Fibroblast of mammary gland (primary cell): Measurements from ENCODE around the gene PRRT3.

ENCODE experiments used
- DNase-seq: peaks from one replicate; pipeline ENCODE4 v3.0.0-alpha.2; 2010; ENCODE audit warnings: low read depth
- H3K4me3 ChIP-seq: 2 replicates; pipeline ENCODE4 v1.5.1; 2011; ENCODE audit warnings: low read depth, mild to moderate bottlenecking, low read length, moderate library complexity; ENCODE audit not compliant: control insufficient read depth
- TF ChIP-seq, protein P1 (sequence below): conservative IDR thresholded peaks from 2 replicates; pipeline ENCODE4 v1.5.1; 2011; ENCODE audit warnings: low read depth, low read length, inconsistent platforms; ENCODE audit not compliant: control insufficient read depth, insufficient read depth

PRRT3 gene

DNA sequence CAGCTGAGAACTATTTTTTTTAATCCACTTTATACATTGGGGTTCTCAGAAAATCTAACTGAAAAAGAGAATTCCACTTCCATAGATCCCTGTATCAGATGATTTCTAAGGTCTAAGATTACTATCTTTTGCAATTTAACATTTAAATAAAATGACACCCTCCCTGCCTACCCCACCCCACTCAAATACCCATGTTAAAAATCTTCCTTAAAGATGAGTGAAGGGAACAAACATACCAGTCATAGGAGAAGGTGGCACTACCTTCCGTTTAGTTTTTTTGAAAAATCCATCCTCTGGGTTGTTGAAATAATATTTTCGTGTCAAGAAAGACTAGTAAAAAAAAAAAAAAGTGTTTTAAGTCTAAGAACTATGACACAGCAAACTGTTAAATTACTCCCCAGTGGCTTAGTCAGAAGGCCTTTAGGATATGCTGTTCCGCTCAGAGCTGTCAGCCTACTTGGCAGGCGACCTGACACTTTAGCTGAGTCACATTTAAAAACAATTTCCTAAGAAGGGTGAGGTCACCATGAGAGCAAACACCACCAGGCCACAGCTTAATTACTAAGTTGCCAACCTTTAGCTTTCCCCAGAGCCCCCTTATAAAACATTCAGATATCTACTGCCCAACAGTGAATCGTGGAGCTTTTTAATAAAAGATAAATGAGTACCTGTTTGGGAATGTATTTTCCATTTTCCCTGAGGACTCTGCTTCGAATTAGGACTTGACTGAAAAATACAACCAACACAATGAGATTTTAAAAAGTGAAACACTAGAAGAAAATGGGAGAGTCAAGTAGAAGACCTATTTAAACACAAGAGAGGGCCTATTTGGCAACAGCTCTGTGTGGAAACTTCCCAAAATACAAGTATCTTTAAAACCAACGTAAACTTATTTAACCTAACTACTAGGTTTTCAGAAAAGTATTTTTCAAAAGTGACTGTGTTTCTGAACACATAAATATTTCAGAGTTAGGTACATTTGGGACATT lies 24.8 kb upstream of the PRRT3 start:
- TF ChIP-seq, protein P1, sequence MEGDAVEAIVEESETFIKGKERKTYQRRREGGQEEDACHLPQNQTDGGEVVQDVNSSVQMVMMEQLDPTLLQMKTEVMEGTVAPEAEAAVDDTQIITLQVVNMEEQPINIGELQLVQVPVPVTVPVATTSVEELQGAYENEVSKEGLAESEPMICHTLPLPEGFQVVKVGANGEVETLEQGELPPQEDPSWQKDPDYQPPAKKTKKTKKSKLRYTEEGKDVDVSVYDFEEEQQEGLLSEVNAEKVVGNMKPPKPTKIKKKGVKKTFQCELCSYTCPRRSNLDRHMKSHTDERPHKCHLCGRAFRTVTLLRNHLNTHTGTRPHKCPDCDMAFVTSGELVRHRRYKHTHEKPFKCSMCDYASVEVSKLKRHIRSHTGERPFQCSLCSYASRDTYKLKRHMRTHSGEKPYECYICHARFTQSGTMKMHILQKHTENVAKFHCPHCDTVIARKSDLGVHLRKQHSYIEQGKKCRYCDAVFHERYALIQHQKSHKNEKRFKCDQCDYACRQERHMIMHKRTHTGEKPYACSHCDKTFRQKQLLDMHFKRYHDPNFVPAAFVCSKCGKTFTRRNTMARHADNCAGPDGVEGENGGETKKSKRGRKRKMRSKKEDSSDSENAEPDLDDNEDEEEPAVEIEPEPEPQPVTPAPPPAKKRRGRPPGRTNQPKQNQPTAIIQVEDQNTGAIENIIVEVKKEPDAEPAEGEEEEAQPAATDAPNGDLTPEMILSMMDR, result no peak
- no peak overlapping the region for H3K4me3 ChIP-seq
- peak; percentile 99 for DNase-seq

DNA sequence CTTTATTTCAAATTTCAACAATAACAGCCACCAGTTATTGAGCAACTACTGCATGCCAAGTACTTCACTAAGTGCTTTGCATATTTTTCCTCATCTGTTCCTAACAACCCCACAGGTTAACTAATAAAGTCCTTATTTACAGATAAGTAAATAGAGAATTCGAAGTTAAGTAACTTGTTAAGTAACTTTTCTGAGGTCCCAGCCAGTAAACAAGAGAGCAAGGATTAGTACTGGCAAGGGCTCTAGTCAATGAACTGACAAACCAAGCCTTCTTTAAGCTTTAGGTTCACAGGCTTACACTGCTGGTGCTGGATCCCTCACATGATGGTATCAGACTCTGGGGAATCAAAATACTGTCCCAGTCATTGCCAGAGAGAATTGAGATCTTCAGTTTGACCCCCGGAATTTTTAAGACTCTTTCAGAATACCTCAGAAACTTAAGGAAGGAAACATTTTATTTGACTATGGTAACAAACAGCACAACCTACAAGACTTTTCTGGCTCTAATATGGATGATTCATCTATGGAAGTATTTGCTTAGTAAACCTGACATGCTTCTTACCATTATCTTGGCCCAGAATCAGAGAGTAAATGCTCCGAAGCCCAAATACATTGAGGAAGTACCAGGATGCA lies 17.9 kb upstream of the PRRT3 start:
- TF ChIP-seq, protein P1, result no peak
- H3K4me3 ChIP-seq, result no peak overlapping the region
- DNase-seq, result peak; percentile 75

DNA sequence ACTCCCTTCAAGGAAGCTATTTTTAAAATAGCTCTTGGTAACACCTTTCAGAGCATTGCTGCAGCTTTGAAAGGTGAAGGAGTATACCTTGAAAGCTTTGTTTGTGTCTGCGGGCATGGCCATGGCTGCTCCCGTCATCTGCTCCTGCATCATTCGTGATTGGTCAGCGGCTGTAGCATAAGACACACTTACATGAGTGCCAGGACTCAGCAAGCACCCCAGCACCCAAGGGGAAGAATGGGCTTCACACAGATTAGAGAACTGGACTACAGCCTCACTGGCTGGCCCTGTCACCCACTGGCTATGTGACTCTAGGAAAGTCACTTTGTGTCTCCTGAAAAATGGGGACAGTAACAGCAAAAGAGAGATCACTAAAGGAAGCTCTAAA lies 17.4 kb upstream of the PRRT3 start:
- TF ChIP-seq, protein P1, result no peak
- DNase-seq, result no peak
- no peak overlapping the region for H3K4me3 ChIP-seq

DNA sequence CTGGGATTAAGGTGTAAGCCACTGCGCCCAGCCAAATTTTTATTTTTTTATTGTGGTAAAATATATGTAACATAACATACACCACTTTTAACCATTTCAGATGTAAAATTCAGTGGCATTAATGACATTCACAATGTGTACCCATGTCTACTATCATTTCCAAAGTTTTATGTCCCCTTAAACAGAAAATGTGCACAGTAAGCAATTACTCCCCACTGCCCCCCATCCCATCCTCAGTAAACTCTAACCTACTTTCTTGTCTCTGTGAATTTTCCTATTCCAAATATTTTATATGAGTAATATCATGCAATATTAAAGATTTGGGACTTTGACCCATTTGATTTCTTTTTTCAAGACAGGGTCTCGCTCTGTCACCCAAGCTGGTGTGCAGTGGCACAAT lies 14.6 kb upstream of the PRRT3 start:
- TF ChIP-seq, protein P1, result no peak
- no peak for DNase-seq
- no peak overlapping the region for H3K4me3 ChIP-seq

DNA sequence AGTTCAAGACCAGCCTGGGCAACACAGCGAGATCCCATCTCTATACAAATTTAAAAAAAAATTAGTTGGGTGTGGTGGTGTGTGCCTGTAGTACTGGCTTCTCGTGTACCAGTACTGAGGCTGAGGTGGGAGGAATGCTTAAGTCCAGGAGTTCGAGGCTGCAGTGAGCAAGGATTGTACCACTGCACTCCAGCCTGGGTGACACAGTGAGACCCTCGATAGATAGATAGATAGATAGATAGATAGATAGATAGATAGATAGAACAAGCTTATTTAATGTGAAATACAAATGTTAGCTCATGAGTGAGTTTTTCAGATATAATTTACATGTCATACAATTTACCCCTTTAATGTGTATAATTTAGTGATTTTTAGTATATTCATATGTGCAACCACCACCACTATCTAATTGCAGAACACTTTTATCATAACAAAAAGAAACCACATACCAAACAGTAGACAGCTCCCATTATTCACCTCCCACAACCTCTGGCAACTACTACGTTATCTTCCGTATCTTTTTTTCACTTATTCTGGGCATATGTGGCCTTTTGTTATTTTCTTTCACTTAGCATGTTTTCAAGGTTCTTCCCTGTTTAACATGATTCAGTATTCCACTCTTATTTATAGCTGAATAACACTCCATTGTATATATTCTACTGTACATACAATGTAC lies 13.1 kb upstream of the PRRT3 start:
- H3K4me3 ChIP-seq, result no peak overlapping the region
- TF ChIP-seq, protein P1, result no peak
- no peak for DNase-seq

DNA sequence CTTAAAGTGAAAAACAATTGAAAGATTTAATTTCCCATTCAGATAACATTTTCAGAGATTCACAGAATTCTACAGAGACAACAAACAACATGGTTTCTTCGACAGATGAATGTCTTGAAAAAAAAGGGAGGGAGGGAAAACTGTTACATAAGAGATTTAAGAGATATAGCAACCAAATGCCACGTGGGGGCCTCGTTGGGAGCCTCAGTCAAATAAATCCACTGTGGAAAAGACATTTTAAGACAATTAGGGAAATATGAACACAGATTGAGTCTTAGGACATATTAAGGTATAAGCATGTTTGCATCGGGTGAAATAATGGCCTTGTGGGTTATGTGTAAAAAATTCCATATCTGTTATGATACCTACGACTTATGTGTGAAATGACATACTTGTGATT lies 5.0 kb upstream of the PRRT3 start:
- TF ChIP-seq, protein P1, result peak; percentile 23
- DNase-seq, result no peak

More for the DNA sequence above, 5.0 kb upstream of the PRRT3 start:
- no peak overlapping the region for H3K4me3 ChIP-seq
